Testis (tissue), 3 donors: Measurements from ENCODE around the gene TBC1D22A. TPM values are rescaled to one million over a fixed set of nuclear protein-coding genes. Genes with fewer than 3 reads are reported as not detected.

Source experiments
- DNase-seq: peaks from one replicate; pipeline ENCODE4 v3.0.0-alpha.2; 2019
- H3K27ac ChIP-seq, 2 donors: fragments of 200-600 bp; sonication (generic); one replicate each; pipeline ENCODE4 v1.5.1; 2019
- H3K27me3 ChIP-seq: fragments of 200-600 bp; sonication (generic); one replicate; pipeline ENCODE4 v1.5.1; 2019
- H3K36me3 ChIP-seq: fragments of 200-600 bp; sonication (generic); one replicate; pipeline ENCODE4 v1.5.1; 2017; ENCODE audit warnings: low read depth; ENCODE audit errors: missing control alignments
- H3K4me1 ChIP-seq: fragments of 200-600 bp; sonication (generic); one replicate; pipeline ENCODE4 v1.5.1; 2019
- H3K4me3 ChIP-seq, 2 donors: fragments of 200-600 bp; sonication (generic); one replicate each; pipeline ENCODE4 v1.5.1; 2017 to 2019
- H3K9me3 ChIP-seq: fragments of 200-600 bp; sonication (generic); one replicate; pipeline ENCODE4 v1.5.1; 2017
- CTCF ChIP-seq, 3 experiments: fragments of 450-650 bp in 2 of 3; fragments of 200-600 bp in 1 of 3; sonication (generic) in 1 of 3; IDR thresholded peaks; one replicate each; pipeline ENCODE4 v1.5.1; 2016 to 2019; ENCODE audit warnings: antibody characterized with exemption in 3 of 3, mild to moderate bottlenecking in 2 of 3, moderate library complexity in 1 of 3
- POLR2A ChIP-seq: fragments of 450-650 bp; IDR thresholded peaks from one replicate; pipeline ENCODE4 v1.6.1; 2017; ENCODE audit warnings: antibody characterized with exemption, mild to moderate bottlenecking, moderate library complexity
- WGBS, 2 donors: methylation state at CpG; one replicate each; pipeline ENCODE4 v1.1.5; 2018; 5-methylcytosine and 5-hydroxymethylcytosine counted together
- intact Hi-C: fragments of 100-400 bp; cut with DNase I; formaldehyde crosslinking; loops from one replicate; pipeline ENCODE4 v1.15.1; 2023; ENCODE audit warnings: low total_unique reads
- polyA plus RNA-seq: library from polyadenylated mRNA; stranded (reverse); fragments of 350-450 nt; fragmentation: Illumina TruSeq; extraction: RNeasy Lipid Tissue Mini Kit (QIAGEN cat#74804); gene quantifications from one replicate; pipeline ENCODE4 v1.2.3, GENCODE V29; 2014; ENCODE audit warnings: low read depth, low replicate concordance; ENCODE audit not compliant: insufficient read depth
- total RNA-seq, 2 donors: library from RNA; depleted of rRNA; stranded (reverse); fragments of >200 nt; gene quantifications; one replicate each; pipeline ENCODE4 v1.2.3, GENCODE V29; 2016

The TBC1D22A gene
- total and polyA plus RNA-seq, 3 donors from 2014 or later, result 16.6 to 32.8 (median 28.5) TPM

GRCh38 chr22:46770726-46771125 lies 8.3 kb downstream of the TBC1D22A start:
- intact Hi-C loops, result no loop called here
- Histone ChIP-seq H3K36me3 (no peaks in the 10 kb centered on the region), H3K27me3 (no peaks in the 10 kb centered on the region), H3K4me3 (no peak overlapping the region), H3K9me3 (no peaks in the 10 kb centered on the region), H3K27ac (peak overlapping the region in 1 of 2 donors; percentile 36), H3K4me1 (peaks cover 10% of the 10 kb centered on the region)
- DNase-seq, result peak; percentile 34
- TF ChIP-seq CTCF (IDR thresholded peaks at IDR 0.05) (no peak), POLR2A (no peak)
- 76 to 79% methylated on average over 9 of the region's 9 CpGs for WGBS, 2 donors

GRCh38 chr22:46773076-46773475 lies 10.6 kb downstream of the TBC1D22A start:
- H3K27ac ChIP-seq, result no peak overlapping the region
- H3K4me3 ChIP-seq, result no peak overlapping the region
- no peak for DNase-seq
- WGBS, 2 donors, result 94 to 95% methylated on average over 9 to 10 of the region's 10 CpGs
- no peaks in the 10 kb centered on the region for H3K27me3 ChIP-seq
- H3K36me3 ChIP-seq, result no peaks in the 10 kb centered on the region
- H3K9me3 ChIP-seq, result no peaks in the 10 kb centered on the region
- H3K4me1 ChIP-seq, result peaks cover 10% of the 10 kb centered on the region
- intact Hi-C loops, result no loop called here
- TF ChIP-seq POLR2A (no peak), CTCF (IDR thresholded peaks at IDR 0.05) (no peak)

- no peaks in the 10 kb centered on the region for H3K27me3 ChIP-seq
- DNase-seq, result no peak
- 89 to 90% methylated on average over 24 of the region's 24 CpGs for WGBS, 2 donors
- H3K4me3 ChIP-seq, result no peak overlapping the region
- TF ChIP-seq POLR2A, result no peak
- TF ChIP-seq CTCF (IDR thresholded peaks at IDR 0.05), result no peak
- H3K9me3 ChIP-seq, result no peaks in the 10 kb centered on the region
- H3K4me1 ChIP-seq, result peaks cover 10% of the 10 kb centered on the region
- no peak overlapping the region for H3K27ac ChIP-seq
- intact Hi-C loops, result no loop called here
- H3K36me3 ChIP-seq, result no peaks in the 10 kb centered on the region
Measured at GRCh38 chr22:46774253-46774979, 12.0 kb downstream of the TBC1D22A start.

GRCh38 chr22:46774980-46775849 lies 12.8 kb downstream of the TBC1D22A start:
- no peak overlapping the region for H3K4me3 ChIP-seq
- no peaks in the 10 kb centered on the region for H3K36me3 ChIP-seq
- no peak overlapping the region for H3K27ac ChIP-seq
- intact Hi-C loops, result no loop called here
- no peak for TF ChIP-seq CTCF (IDR thresholded peaks at IDR 0.05)
- TF ChIP-seq POLR2A, result no peak
- 82 to 87% methylated on average over 20 of the region's 20 CpGs for WGBS, 2 donors
- peaks cover 10% of the 10 kb centered on the region for H3K4me1 ChIP-seq
- no peak for DNase-seq
- no peaks in the 10 kb centered on the region for H3K27me3 ChIP-seq
- H3K9me3 ChIP-seq, result no peaks in the 10 kb centered on the region
